SK-N-SH (cell line): ENCODE data around the gene SLC7A14. TPM values are rescaled to one million over a fixed set of nuclear protein-coding genes. Genes with fewer than 3 reads are reported as not detected.
A peak's percentile ranks its signal among the peaks of the same experiment; 100 is the strongest.

ENCODE experiments used
- CTCF ChIA-PET: fragments of 300-600, 350-600 bp; formaldehyde crosslinking; extraction: SDS; loops from one replicate; lab custom pipeline; 2021; lab: Yijun Ruan, JAX
- POLR2A ChIA-PET: fragments of 350-600 bp; sonication (Branson Sonifier 250); formaldehyde crosslinking; extraction: SDS; loops from one replicate; lab custom pipeline; 2020; ENCODE audit warnings: antibody characterized with exemption, inconsistent platforms; lab: Yijun Ruan, JAX
- DNase-seq: peaks from one replicate; pipeline ENCODE4 v3.0.0; 2012
- H2AFZ ChIP-seq: fragments of 200-600 bp; sonication (generic); 2 replicates; pipeline ENCODE4 v1.8.1; 2016; ENCODE audit warnings: antibody characterized with exemption, mild to moderate bottlenecking, low read depth
- H3F3A ChIP-seq: fragments of 200-600 bp; sonication (generic); replicated peaks from 2 replicates; pipeline ENCODE3; 2016; ENCODE audit warnings: antibody characterized with exemption, mild to moderate bottlenecking; ENCODE audit not compliant: insufficient read depth
- H3K27ac ChIP-seq, 2 experiments: fragments of 200-500 bp in 1 of 2; fragments of 200-600 bp in 1 of 2; sonication (Bioruptor generic) in 1 of 2; sonication (generic), shearing (Covaris generic) in 1 of 2; 2 replicates each; pipeline versions ENCODE4 v1.5.1 to v1.6.1; 2014 to 2016; ENCODE audit warnings: low read depth in 2 of 2, inconsistent platforms in 1 of 2, low read length in 1 of 2, mild to moderate bottlenecking in 1 of 2, mixed read lengths in 1 of 2
- H3K27me3 ChIP-seq: fragments of 200-600 bp; sonication (generic), shearing (Covaris generic); 2 replicates; pipeline ENCODE4 v1.6.1; 2016; ENCODE audit warnings: mixed run types; ENCODE audit not compliant: insufficient read depth
- H3K36me3 ChIP-seq, 2 experiments: fragments of 200-500 bp in 1 of 2; fragments of 200-600 bp in 1 of 2; sonication (Bioruptor generic) in 1 of 2; sonication (generic) in 1 of 2; replicated peaks in 1 of 2; 2 replicates each; pipeline versions ENCODE3 to v1.5.1; 2014 to 2016; ENCODE audit warnings: low read length in 1 of 2, mild to moderate bottlenecking in 1 of 2; ENCODE audit not compliant: insufficient read depth in 2 of 2, control insufficient read depth in 1 of 2
- H3K4me1 ChIP-seq, 2 experiments: fragments of 200-500 bp in 1 of 2; fragments of 200-600 bp in 1 of 2; sonication (Bioruptor generic) in 1 of 2; sonication (generic), shearing (Covaris generic) in 1 of 2; 2 replicates each; pipeline versions ENCODE4 v1.5.1 to v1.6.1; 2014 to 2016; ENCODE audit warnings: low read depth in 1 of 2, low read length in 1 of 2, mixed run types in 1 of 2; ENCODE audit not compliant: insufficient read depth in 2 of 2, control insufficient read depth in 1 of 2
- H3K4me2 ChIP-seq: fragments of 200-600 bp; sonication (generic), shearing (Covaris generic); 2 replicates; pipeline ENCODE4 v1.6.1; 2017; ENCODE audit warnings: mixed run types
- H3K4me3 ChIP-seq, 2 experiments: fragments of 200-500 bp in 1 of 2; fragments of 200-600 bp in 1 of 2; sonication (Bioruptor generic) in 1 of 2; sonication (generic), shearing (Covaris generic) in 1 of 2; 2 replicates each; pipeline versions ENCODE4 v1.5.1 to v1.8.1; 2014 to 2016; ENCODE audit warnings: low read depth in 2 of 2, inconsistent platforms in 1 of 2, low read length in 1 of 2, mild to moderate bottlenecking in 1 of 2, mixed read lengths in 1 of 2, moderate library complexity in 1 of 2
- H3K79me2 ChIP-seq: fragments of 200-600 bp; sonication (generic); 2 replicates; pipeline ENCODE4 v1.8.1; 2017; ENCODE audit warnings: mild to moderate bottlenecking; ENCODE audit not compliant: insufficient read depth
- H3K9ac ChIP-seq: fragments of 200-600 bp; sonication (generic); 2 replicates; pipeline ENCODE4 v1.6.1; 2017; ENCODE audit warnings: mixed run types
- H3K9me2 ChIP-seq: fragments of 200-600 bp; sonication (generic); 2 replicates; pipeline ENCODE4 v1.6.1; 2017; ENCODE audit warnings: mixed run types
- H3K9me3 ChIP-seq: fragments of 200-600 bp; sonication (generic); 2 replicates; pipeline ENCODE4 v1.6.1; 2017; ENCODE audit warnings: mixed run types, mild to moderate bottlenecking, moderate library complexity
- H4K20me1 ChIP-seq: fragments of 200-600 bp; sonication (generic); 2 replicates; pipeline ENCODE4 v1.6.1; 2017; ENCODE audit warnings: mild to moderate bottlenecking, mixed run types; ENCODE audit not compliant: insufficient read depth
- CHD2 ChIP-seq: fragments of 150-350 bp; IDR thresholded peaks from 2 replicates; pipeline ENCODE4 v1.6.1; 2018; ENCODE audit warnings: low read length; ENCODE audit not compliant: partially characterized antibody
- ELF1 ChIP-seq: IDR thresholded peaks from 2 replicates; pipeline ENCODE4 v1.4.0; 2012
- EP300 ChIP-seq, 2 experiments: IDR thresholded peaks; 2 replicates each; pipeline versions ENCODE4 v1.4.0 to v1.6.1; 2012; ENCODE audit warnings: borderline replicate concordance in 1 of 2, low read depth in 1 of 2, low read length in 1 of 2
- EZH2phosphoT487 ChIP-seq: fragments of 200-600 bp; sonication (generic); IDR thresholded peaks from 2 replicates; pipeline ENCODE4 v1.6.1; 2017; ENCODE audit warnings: low read depth, mixed run types, mild to moderate bottlenecking, antibody characterized with exemption, moderate library complexity, borderline replicate concordance
- FOSL2 ChIP-seq: IDR thresholded peaks from 2 replicates; pipeline ENCODE4 v1.4.0; 2012; ENCODE audit warnings: low read depth, mild to moderate bottlenecking, moderate library complexity, borderline replicate concordance
- FOXJ3 ChIP-seq: sonication (generic); formaldehyde crosslinking; IDR thresholded peaks from 2 replicates; pipeline ENCODE4 v1.5.1; 2020; ENCODE audit warnings: mild to moderate bottlenecking, missing genetic modification reagents
- FOXM1 ChIP-seq: IDR thresholded peaks from 2 replicates; pipeline ENCODE4 v1.4.0; 2012; ENCODE audit warnings: low read depth, mild to moderate bottlenecking
- GABPA ChIP-seq: IDR thresholded peaks from 2 replicates; pipeline ENCODE4 v1.4.0; 2012; ENCODE audit warnings: low read depth, mild to moderate bottlenecking
- GATA2 ChIP-seq: sonication (generic); formaldehyde crosslinking; IDR thresholded peaks from 2 replicates; pipeline ENCODE4 v1.5.0; 2020; ENCODE audit warnings: mild to moderate bottlenecking, missing genetic modification reagents
- IRF3 ChIP-seq: fragments of 150-350 bp; IDR thresholded peaks from 2 replicates; pipeline ENCODE4 v1.6.1; 2016; ENCODE audit warnings: mild to moderate bottlenecking, low read depth, low read length
- JUND ChIP-seq: IDR thresholded peaks from 2 replicates; pipeline ENCODE4 v1.4.0; 2012
- MEF2A ChIP-seq: IDR thresholded peaks from 2 replicates; pipeline ENCODE4 v1.4.0; 2012; ENCODE audit warnings: low read depth, borderline replicate concordance
- MXI1 ChIP-seq: IDR thresholded peaks from 2 replicates; pipeline ENCODE4 v1.6.1; 2012; ENCODE audit warnings: mild to moderate bottlenecking, low read depth, low read length, improper control_type of control experiment
- NFIC ChIP-seq: IDR thresholded peaks from 2 replicates; pipeline ENCODE4 v1.4.0; 2012; ENCODE audit warnings: borderline replicate concordance
- NRF1 ChIP-seq: IDR thresholded peaks from 2 replicates; pipeline ENCODE4 v1.6.1; 2012; ENCODE audit warnings: low read depth, mild to moderate bottlenecking, low read length
- RAD21 ChIP-seq: IDR thresholded peaks from 2 replicates; pipeline ENCODE4 v1.6.1; 2012; ENCODE audit warnings: mild to moderate bottlenecking, low read length
- RCOR1 ChIP-seq: fragments of 150-350 bp; IDR thresholded peaks from 2 replicates; pipeline ENCODE4 v1.6.1; 2017; ENCODE audit warnings: antibody characterized with exemption, low read length
- RFX5 ChIP-seq: IDR thresholded peaks from 2 replicates; pipeline ENCODE4 v1.6.1; 2012; ENCODE audit warnings: mild to moderate bottlenecking, improper control_type of control experiment, low read length
- RXRA ChIP-seq: IDR thresholded peaks from 2 replicates; pipeline ENCODE4 v1.4.0; 2012; ENCODE audit warnings: low read depth, mild to moderate bottlenecking, borderline replicate concordance
- SIN3A ChIP-seq: IDR thresholded peaks from 2 replicates; pipeline ENCODE4 v1.6.1; 2012; ENCODE audit warnings: low read depth, mild to moderate bottlenecking, low read length, moderate library complexity, borderline replicate concordance
- SMC3 ChIP-seq: IDR thresholded peaks from 2 replicates; pipeline ENCODE4 v1.6.1; 2012; ENCODE audit warnings: low read depth, low read length, improper control_type of control experiment
- TEAD4 ChIP-seq: IDR thresholded peaks from 2 replicates; pipeline ENCODE4 v1.4.0; 2012; ENCODE audit warnings: mild to moderate bottlenecking, borderline replicate concordance; ENCODE audit not compliant: insufficient read depth
- WGBS: methylation state at CpG from one replicate; pipeline ENCODE4 v1.1.6; 2017; ENCODE audit warnings: low lambda C conversion rate; 5-methylcytosine and 5-hydroxymethylcytosine counted together
- polyA plus RNA-seq, 3 experiments: library from polyadenylated mRNA; depleted of rRNA; stranded (reverse); fragments of >200 nt; gene quantifications; 2 replicates each; pipeline ENCODE4 v1.2.3, GENCODE V29; 2012
- TF ChIP-seq, protein P1 (sequence below): IDR thresholded peaks from 2 replicates; pipeline ENCODE4 v1.4.0; 2012; ENCODE audit warnings: low read depth

Gene SLC7A14
- polyA plus RNA-seq, 1 of the 3 experiments (the other 2 are of a cell fraction): 2.5 TPM

- no peak overlapping the region for H2AFZ ChIP-seq
- no peaks in the 10 kb centered on the region for H3K36me3 ChIP-seq
- peaks cover 0 to 8% of the 10 kb centered on the region in 2 experiments; a peak in 1 of 4 replicates for H3K4me1 ChIP-seq
- H3K27me3 ChIP-seq: no peaks in the 10 kb centered on the region
- H4K20me1 ChIP-seq: no peaks in the 10 kb centered on the region
- H3K9me2 ChIP-seq: no peaks in the 10 kb centered on the region
- DNase-seq: peak; percentile 32
- no peaks in the 10 kb centered on the region for H3K9me3 ChIP-seq
- H3K4me3 ChIP-seq: no peak overlapping the region
- no peaks in the 10 kb centered on the region for H3F3A ChIP-seq
- CTCF ChIA-PET: interaction anchor here (0.6 to 10.5 kb wide), 6 partner anchors 8 to 393 kb away, joined by 3 to 316 read pairs (median 4); partner anchors contain the start of gene SLC7A14
- no peak overlapping the region for H3K27ac ChIP-seq
- TF ChIP-seq GATA2 (CRISPR knock-in tag) (no peak), NRF1 (no peak), FOSL2 (no peak), RXRA (no peak), SIN3A (no peak), MXI1 (no peak), TEAD4 (no peak), RFX5 (no peak), FOXM1 (no peak), JUND (no peak), FOXJ3 (CRISPR knock-in tag) (no peak), IRF3 (no peak), MEF2A (no peak), SMC3 (no peak)
- TF ChIP-seq, protein P1, sequence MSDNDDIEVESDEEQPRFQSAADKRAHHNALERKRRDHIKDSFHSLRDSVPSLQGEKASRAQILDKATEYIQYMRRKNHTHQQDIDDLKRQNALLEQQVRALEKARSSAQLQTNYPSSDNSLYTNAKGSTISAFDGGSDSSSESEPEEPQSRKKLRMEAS: no peak
- TF ChIP-seq, all 33 proteins: peak for 0
- Histone ChIP-seq H3K9ac (no peak overlapping the region), H3K79me2 (no peaks in the 10 kb centered on the region), H3K4me2 (no peak overlapping the region)
- WGBS: 96% methylated on average over 41 of the region's 58 CpGs
- POLR2A ChIA-PET: no interaction called here
Observed at GRCh38 chr3:170419557-170420087, 166.3 kb downstream of the SLC7A14 start.

- Histone ChIP-seq H3K79me2 (no peaks in the 10 kb centered on the region), H3K27ac (no peak within 1 kb of the TSS), H2AFZ (peak within 1 kb of the TSS; percentile 83), H3K27me3 (no peaks in the 10 kb centered on the region), H3F3A (no peaks in the 10 kb centered on the region), H3K9me3 (no peaks in the 10 kb centered on the region), H3K9me2 (no peaks in the 10 kb centered on the region), H3K4me2 (peak within 1 kb of the TSS; percentile 71), H3K4me1 (peaks cover 0 to 8% of the 10 kb centered on the region in 2 experiments; a peak in 1 of 4 replicates), H4K20me1 (no peaks in the 10 kb centered on the region), H3K36me3 (no peaks in the 10 kb centered on the region), H3K9ac (no peak within 1 kb of the TSS), H3K4me3 (peak within 1 kb of the TSS; percentile 41 to 52)
- DNase-seq: peak; percentile 91
- POLR2A ChIA-PET: no interaction called here
- 52% methylated on average over 32 of the region's 79 CpGs for WGBS
- CTCF ChIA-PET: interaction anchor here (0.6 to 10.5 kb wide), 10 partner anchors 7 to 394 kb away, joined by 3 to 316 read pairs (median 4); partner anchors contain the start of gene SLC7A14
- TF ChIP-seq JUND (no peak), IRF3 (no peak), EZH2phosphoT487 (no peak), SIN3A (no peak), RAD21 (no peak), NFIC (no peak), RCOR1 (no peak), ELF1 (no peak), CHD2 (no peak), SMC3 (no peak), FOXJ3 (CRISPR knock-in tag) (no peak), TEAD4 (no peak), FOSL2 (no peak), MEF2A (no peak), GABPA (no peak), GATA2 (CRISPR knock-in tag) (no peak), RXRA (no peak), EP300 (IDR thresholded peaks at IDR 0.05; ENCODE audit: borderline replicate concordance in 1 of 2, low read depth in 1 of 2, low read length in 1 of 2) (no peak)
Observed at GRCh38 chr3:170418422-170419398, 167.2 kb downstream of the SLC7A14 start, which contains the start of gene CLDN11. Gene CLDN11, plus strand, starts transcription at chr3:170418868. Its CDS starts 199 bp downstream, at chr3:170419067.
